Activated CD4-positive, CD25-positive, alpha-beta regulatory T cell treated with anti-CD3 and anti-CD28 coated beads, Interleukin-2, amount 50 U/mL, for 16 hours (primary cell): ENCODE data around the gene ZMIZ1.

ENCODE experiments used
- DNase-seq: peaks from one replicate; pipeline ENCODE4 v3.0.0-alpha.2; 2020; ENCODE audit warnings: low read depth, low spot score

Gene ZMIZ1, protein sequence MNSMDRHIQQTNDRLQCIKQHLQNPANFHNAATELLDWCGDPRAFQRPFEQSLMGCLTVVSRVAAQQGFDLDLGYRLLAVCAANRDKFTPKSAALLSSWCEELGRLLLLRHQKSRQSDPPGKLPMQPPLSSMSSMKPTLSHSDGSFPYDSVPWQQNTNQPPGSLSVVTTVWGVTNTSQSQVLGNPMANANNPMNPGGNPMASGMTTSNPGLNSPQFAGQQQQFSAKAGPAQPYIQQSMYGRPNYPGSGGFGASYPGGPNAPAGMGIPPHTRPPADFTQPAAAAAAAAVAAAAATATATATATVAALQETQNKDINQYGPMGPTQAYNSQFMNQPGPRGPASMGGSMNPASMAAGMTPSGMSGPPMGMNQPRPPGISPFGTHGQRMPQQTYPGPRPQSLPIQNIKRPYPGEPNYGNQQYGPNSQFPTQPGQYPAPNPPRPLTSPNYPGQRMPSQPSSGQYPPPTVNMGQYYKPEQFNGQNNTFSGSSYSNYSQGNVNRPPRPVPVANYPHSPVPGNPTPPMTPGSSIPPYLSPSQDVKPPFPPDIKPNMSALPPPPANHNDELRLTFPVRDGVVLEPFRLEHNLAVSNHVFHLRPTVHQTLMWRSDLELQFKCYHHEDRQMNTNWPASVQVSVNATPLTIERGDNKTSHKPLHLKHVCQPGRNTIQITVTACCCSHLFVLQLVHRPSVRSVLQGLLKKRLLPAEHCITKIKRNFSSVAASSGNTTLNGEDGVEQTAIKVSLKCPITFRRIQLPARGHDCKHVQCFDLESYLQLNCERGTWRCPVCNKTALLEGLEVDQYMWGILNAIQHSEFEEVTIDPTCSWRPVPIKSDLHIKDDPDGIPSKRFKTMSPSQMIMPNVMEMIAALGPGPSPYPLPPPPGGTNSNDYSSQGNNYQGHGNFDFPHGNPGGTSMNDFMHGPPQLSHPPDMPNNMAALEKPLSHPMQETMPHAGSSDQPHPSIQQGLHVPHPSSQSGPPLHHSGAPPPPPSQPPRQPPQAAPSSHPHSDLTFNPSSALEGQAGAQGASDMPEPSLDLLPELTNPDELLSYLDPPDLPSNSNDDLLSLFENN

GRCh38 chr10:79068562-79069324 lies at the start of gene ZMIZ1:
Gene ZMIZ1 (plus strand): TSS chr10:79068966. CDS start chr10:79201633, 132,667 bp downstream.
- peak; percentile 58 for DNase-seq

DNA sequence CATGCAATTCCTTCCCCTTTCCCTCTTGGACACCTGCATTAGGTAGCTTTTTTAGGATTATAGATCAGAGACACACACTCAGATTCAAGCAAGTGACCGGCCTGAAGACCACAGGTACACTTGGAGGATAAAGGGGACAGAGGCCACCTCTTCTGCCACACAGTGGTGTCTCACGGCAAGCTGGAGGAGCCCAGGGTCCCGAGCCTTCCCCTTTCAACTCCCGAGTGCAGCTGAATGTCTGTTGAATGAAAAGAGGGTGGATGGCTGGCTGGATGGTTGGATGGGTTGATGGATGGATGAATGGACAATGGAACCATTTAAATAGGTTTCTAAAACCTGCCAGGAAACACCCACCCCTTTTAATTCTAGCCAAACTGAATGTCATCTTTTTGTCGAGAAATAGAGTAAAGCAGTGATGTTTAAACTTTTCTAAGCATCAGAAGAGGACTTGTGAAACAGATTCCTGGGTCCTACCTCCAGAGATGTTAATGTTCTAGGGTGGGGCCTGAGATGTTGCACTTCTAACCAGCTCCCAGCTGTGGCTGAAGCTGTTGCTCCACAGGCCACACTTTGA lies 49.2 kb upstream of the ZMIZ1 start:
- DNase-seq: no peak

- DNase-seq: no peak
These were observed 48.7 kb upstream of the ZMIZ1 start for GRCh38 chr10:79020015-79020491.

DNA sequence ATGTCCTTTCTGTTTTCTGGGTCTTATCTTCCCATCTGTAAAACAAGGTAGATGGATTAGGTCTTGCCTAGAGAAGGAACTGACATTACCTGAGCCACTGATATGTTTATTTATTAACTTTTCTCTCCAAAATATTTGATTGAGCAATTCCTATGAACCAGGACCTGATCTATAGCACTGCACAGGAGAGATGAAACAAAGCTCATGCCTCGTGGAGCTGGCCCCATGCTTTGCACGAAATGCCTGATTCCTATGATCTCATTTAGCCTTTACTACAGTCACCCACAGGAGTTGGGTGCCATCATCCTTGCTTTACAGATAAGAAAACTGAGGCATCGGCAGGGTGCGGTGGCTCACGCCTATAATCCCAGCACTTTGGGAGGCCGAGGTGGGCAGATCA lies 48.2 kb upstream of the ZMIZ1 start:
- DNase-seq: no peak

GRCh38 chr10:79021331-79021907 lies 47.3 kb upstream of the ZMIZ1 start:
- no peak for DNase-seq

- DNase-seq: no peak
These were observed 46.7 kb upstream of the ZMIZ1 start for GRCh38 chr10:79021948-79022499.

DNA sequence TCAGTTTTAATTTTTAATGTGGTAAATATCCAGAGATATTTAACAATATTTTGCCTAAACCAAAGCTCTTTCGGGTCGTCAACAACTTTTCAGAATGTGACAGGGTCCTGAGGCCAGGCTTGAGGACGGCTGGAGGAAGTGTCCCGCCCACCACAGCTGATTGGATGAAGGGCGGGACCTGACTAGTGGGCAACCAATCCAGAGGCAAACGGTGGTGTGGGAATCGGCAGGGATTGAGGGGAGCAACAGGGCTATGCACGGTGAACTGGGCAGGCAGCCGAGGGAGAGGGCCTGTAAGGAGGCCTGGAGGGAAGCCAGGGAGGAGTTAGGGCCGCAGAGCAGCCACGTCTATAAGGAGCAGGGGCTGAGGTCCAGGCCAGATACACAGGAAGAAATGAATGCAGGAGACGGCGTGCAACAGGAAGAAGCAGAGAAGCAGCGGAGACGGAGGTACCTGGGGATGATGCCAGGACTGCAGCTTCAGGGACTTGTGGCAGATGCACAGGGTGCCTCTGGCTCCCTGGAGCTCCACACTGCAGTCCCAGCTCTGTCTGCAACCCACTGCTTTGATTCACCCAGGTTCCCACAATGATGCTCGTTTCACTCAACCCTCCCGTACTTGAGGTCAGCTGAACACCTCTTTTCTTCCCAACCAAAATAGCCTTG lies 46.1 kb upstream of the ZMIZ1 start:
- no peak for DNase-seq

DNA sequence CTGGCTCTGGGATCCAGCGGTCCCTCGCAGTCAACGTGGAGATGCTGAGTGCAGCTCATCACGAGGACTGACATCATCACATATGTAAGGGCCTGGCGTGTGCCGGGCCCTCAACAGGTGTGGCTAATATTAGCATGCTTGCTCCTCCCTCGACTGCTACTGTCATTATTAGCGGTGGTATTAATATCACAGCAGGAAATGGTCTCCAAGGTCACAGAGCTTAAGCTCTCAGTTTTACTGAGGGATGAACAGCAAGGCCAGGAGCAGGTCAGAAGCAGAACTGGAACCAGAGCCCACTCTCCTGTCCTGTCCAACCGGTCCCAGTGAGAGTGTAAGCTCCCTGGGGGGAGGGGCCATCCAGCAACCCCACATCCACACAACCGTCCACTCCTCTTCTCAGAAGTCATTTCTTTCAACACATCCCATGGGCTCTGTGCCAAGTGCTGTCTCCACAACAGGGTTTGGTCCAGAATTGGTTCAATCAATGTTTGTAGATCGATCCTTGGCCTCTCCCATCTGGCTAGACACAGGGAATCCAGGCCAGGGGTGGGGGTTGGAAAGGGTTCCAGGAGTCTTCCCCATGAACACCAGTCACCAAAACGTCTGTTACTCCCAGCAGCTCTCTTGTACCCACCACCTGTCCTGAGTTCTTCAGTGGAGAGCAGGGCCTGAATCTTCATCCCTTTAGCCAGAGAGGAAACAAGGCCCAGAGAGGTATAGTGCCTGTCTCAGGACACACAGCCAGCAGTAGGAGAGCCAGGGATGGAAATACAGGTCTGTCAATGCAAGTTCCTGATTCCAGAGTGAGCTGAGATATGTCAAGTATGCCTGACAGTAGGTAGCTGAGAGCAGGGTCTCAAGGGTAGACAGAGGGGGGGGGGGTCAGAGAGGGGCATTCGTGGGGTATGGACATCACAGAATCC lies 45.3 kb upstream of the ZMIZ1 start:
- DNase-seq: no peak

DNA sequence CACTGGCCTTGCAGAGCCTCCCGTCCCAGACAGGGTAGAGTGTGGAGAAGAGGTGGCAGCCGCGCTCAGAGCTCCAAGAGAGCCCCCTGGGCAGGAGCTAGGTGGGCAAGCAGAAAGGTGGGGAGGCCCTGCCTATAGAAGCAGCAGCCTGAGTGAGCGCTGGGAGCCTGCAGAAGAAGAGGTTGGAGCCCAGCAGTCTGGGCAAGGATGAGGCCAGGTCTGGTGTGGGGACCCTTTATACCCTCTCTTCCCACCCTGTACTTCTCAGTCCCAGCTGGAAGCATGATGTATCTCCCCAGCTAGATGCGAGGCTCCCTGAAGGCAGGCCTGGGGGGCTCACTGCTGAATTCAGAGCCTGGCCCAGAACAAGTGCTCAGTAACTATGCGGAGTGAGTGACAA lies 44.5 kb upstream of the ZMIZ1 start:
- no peak for DNase-seq

- DNase-seq: no peak
These were observed 44.0 kb upstream of the ZMIZ1 start for GRCh38 chr10:79024720-79025198.

- no peak for DNase-seq
These were observed 43.5 kb upstream of the ZMIZ1 start for GRCh38 chr10:79025199-79025832.

DNA sequence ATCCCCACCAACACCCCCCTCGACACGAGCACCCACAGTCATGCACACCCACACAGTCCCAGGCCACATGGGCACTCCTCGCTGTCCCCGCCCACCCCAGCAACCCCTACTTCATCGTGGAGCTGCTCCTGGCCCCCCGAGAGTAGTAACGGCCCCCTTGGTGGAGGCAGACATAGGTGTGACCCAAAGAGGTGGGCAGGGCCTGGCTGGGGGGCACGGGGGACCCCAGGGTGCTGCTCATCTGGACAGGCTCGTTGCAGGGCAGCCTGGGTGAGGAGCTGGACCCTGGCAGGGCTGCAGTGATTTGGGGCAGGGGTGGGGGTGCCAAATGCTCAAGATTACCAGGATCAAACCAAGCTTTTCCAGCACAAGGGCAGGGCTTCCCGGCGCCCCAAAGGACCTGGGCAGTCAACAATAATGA lies 42.4 kb upstream of the ZMIZ1 start:
- no peak for DNase-seq

DNA sequence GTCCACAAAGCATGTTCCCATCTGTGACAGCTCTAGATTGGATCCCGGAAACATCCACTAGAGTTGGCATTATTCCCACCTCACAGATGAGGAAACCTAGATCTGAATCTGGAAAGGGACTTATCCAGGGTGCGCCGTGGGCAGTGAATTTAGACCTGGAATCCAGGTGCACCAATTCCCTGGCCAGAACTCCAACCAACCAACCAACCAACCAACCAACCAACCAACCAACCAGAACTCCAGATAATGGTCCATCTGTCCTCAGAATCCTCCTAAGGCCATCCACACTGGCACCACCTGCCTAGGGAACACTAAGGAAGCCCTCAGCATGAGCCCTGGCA lies 42.0 kb upstream of the ZMIZ1 start:
- no peak for DNase-seq

DNA sequence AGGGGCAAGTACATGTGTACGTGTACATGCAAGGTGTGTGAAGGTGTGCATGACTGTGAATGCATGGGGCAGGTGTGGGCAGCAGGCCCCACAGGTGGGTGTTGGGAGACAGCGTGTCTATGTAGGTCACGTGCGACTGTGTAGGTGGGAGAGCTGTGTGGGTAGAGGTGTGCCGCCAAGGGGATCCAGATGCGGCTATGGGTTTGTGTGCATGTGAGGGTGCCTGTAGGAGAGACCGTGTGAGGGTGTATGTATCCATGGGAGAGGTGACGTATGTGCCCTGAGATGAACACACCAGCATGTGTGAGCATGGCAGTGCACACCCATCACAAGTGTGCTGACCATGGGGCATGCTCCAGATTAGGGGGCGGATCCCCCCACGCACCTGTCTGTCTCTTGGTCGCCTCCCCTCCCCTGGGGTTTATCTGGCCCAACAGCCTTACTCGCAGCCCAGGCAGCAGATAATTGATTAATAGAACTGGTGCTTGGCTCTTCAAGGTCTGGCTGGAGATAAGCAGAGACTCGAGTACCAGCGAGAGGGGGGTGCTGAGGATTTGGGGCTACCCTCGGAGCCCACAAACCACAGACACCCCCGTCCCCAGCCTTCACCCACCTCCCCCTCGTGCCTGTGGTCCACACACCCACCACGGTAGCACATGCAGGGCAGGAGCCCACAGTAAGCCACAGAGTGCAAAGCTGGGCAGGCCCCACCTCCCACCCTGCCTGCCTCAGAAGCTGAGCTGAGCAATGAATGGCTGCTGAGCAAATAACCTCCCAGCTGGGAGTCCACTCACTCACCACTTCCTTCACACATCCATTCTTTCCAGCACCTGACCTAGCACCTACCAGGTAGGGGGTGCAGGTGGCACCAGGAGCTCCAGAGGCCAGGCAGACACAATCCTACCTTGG lies 41.4 kb upstream of the ZMIZ1 start:
- no peak for DNase-seq

DNA sequence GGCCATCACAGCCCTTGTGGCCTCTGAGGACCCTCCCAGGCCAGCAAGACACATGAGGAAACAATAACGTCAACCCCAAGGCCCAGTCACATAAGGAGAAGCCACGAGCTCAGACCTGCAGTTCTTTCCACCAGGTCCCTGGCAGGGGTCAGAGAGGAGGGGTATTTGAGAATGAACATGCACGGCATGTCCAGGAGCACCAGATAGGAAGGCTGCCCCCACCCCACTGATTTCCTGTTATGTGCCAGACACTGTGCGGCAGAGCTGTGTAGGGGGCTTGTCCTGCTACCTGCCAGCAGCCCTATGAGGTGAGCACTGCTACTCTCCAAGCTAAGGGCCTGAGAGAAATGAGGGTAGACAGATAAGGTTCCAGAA lies 40.7 kb upstream of the ZMIZ1 start:
- DNase-seq: no peak

- DNase-seq: no peak
These were observed 40.2 kb upstream of the ZMIZ1 start for GRCh38 chr10:79028451-79029010.
